Measurements from ENCODE around the gene ASPA.

DNA sequence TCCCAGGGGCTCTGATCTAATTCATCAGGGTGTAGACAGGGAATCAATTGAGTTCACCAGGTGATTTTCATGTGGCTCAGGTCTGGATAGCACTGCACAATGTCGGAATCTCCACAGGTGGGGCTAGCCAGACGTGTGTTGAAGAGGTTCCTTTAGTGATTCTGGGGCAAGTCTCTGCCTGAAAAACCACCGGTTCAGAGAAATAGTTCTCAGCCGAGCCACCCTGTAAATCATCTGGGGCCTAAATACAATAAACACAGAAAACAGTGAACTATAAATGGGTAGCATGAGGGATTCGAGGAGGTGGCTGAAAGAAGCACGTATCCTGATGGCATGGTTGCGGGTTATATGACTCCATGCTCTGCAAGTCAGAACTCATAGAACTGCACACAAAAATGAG is 21.3 kb downstream of the ASPA start:
- TF ChIP-seq POLR2A (IDR thresholded peaks at IDR 0.05): no peak
- TF ChIP-seq, protein P1, sequence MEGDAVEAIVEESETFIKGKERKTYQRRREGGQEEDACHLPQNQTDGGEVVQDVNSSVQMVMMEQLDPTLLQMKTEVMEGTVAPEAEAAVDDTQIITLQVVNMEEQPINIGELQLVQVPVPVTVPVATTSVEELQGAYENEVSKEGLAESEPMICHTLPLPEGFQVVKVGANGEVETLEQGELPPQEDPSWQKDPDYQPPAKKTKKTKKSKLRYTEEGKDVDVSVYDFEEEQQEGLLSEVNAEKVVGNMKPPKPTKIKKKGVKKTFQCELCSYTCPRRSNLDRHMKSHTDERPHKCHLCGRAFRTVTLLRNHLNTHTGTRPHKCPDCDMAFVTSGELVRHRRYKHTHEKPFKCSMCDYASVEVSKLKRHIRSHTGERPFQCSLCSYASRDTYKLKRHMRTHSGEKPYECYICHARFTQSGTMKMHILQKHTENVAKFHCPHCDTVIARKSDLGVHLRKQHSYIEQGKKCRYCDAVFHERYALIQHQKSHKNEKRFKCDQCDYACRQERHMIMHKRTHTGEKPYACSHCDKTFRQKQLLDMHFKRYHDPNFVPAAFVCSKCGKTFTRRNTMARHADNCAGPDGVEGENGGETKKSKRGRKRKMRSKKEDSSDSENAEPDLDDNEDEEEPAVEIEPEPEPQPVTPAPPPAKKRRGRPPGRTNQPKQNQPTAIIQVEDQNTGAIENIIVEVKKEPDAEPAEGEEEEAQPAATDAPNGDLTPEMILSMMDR (IDR thresholded peaks at IDR 0.05): no peak

All from tibial nerve (tissue), 3 donors.